ENCODE measurements around the gene MYBL2. TPM values are rescaled to one million over a fixed set of nuclear protein-coding genes. Genes with fewer than 3 reads are reported as not detected.

Gene MYBL2
- total RNA-seq, 1 experiment from 2014 or later = 95.9 TPM

DNA sequence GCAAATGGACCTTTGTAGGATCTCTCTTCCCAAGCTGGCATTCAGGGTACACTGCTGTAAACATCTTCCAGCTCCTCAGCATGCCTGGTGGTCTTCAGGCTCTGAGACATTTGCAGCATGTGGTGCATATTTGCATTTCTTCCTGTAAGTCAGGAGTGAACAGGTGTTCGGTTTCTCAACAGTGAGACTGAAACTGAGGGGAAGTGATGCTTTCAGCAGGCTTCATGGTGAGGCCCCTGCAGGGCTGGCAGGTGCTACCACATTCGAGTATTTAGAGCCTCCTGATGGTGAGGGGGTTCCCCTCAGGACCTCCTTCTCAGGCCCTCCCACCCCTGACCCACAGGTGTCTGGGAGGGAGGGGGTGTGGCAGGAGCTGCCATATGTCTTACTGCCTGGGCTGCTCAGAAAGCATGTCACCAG lies 15.1 kb downstream of the MYBL2 start:
- Histone ChIP-seq H3K9me3 (ENCODE audit: low read length) (no peaks in the 10 kb centered on the region), H3K27ac (ENCODE audit: low read length) (no peak overlapping the region), H2AFZ (ENCODE audit: low read length) (no peak overlapping the region), H3K4me1 (ENCODE audit: insufficient read depth, low read length) (no peaks in the 10 kb centered on the region), H3K27me3 (ENCODE audit: low read length) (no peaks in the 10 kb centered on the region), H3F3A (ENCODE audit: low read length, unreplicated experiment) (no peaks in the 10 kb centered on the region), H3K79me2 (ENCODE audit: low read length) (0 out of 2 replicates have a peak, but pooled peaks cover 4% of the 10 kb centered on the region), H3K36me3 (ENCODE audit: low read depth, low read length) (peaks cover 21% of the 10 kb centered on the region; the same call in 1 of the 2 replicates), H4K20me1 (ENCODE audit: low read length) (no peaks in the 10 kb centered on the region), H3K4me2 (ENCODE audit: low read length) (no peak overlapping the region), H3K4me3 (ENCODE audit: low read length) (no peak overlapping the region), H3K9me2 (replicated peaks; ENCODE audit: low read length) (no peaks in the 10 kb centered on the region), H3K9ac (ENCODE audit: low read length) (no peak overlapping the region)
- no TSS peak for BruUV-seq (replicated peaks)
- DNase-seq = no peak
- POLR2A ChIA-PET (ENCODE audit: unreplicated experiment) = no interaction called here
- CTCF ChIA-PET = no interaction called here
- TF ChIP-seq EZH2 (IDR thresholded peaks at IDR 0.05; ENCODE audit: low read length, unreplicated experiment) (no peak), EZH2phosphoT487 (IDR thresholded peaks at IDR 0.05; ENCODE audit: borderline replicate concordance, low read length) (no peak), CTCF (conservative IDR thresholded peaks at IDR 0.05; ENCODE audit: low read depth, low read length) (no peak)
- intact Hi-C loops (cut with micrococcal nuclease) = no loop called here
- ATAC-seq = no peak

DNA sequence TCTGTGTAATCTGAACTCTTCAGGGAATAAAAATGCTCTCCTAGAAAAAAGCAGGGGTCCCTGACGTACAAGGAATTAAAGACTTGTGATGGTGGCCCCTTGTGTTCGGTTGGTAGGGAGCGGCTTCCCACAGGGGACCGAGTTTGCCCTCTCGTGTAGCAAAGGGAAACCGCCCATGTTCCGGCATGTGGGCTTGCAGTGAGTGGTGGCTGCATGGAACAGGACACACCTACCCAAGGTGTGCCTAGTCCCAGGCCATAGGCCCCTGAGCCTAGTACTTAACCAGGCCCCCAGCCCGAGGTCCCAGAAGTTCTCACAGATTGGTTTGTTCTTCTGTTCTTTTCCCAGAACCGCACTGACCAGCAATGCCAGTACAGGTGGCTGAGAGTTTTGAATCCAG lies 15.5 kb downstream of the MYBL2 start:
- H3K27me3 ChIP-seq (ENCODE audit: low read length) = no peaks in the 10 kb centered on the region
- no peaks in the 10 kb centered on the region for H3K9me3 ChIP-seq (ENCODE audit: low read length)
- ChIA-PET POLR2A (ENCODE audit: unreplicated experiment) (no interaction called here), CTCF (no interaction called here)
- no peaks in the 10 kb centered on the region for H3F3A ChIP-seq (ENCODE audit: low read length, unreplicated experiment)
- no peak overlapping the region for H3K4me3 ChIP-seq (ENCODE audit: low read length)
- H3K9ac ChIP-seq (ENCODE audit: low read length) = no peak overlapping the region
- ATAC-seq (no peak), DNase-seq (no peak)
- no peaks in the 10 kb centered on the region for H4K20me1 ChIP-seq (ENCODE audit: low read length)
- BruUV-seq (replicated peaks) = no TSS peak
- H3K79me2 ChIP-seq (ENCODE audit: low read length) = no peaks in the 10 kb centered on the region
- H3K4me1 ChIP-seq (ENCODE audit: insufficient read depth, low read length) = no peaks in the 10 kb centered on the region
- H3K27ac ChIP-seq (ENCODE audit: low read length) = no peak overlapping the region
- H3K9me2 ChIP-seq (replicated peaks; ENCODE audit: low read length) = no peaks in the 10 kb centered on the region
- intact Hi-C loops (cut with micrococcal nuclease) = no loop called here
- H3K36me3 ChIP-seq (ENCODE audit: low read depth, low read length) = peaks cover 19% of the 10 kb centered on the region; the same call in 1 of the 2 replicates
- no peak overlapping the region for H2AFZ ChIP-seq (ENCODE audit: low read length)
- H3K4me2 ChIP-seq (ENCODE audit: low read length) = no peak overlapping the region
- no peak for TF ChIP-seq EZH2 (IDR thresholded peaks at IDR 0.05; ENCODE audit: low read length, unreplicated experiment)
- no peak for TF ChIP-seq CTCF (conservative IDR thresholded peaks at IDR 0.05; ENCODE audit: low read depth, low read length)
- TF ChIP-seq EZH2phosphoT487 (IDR thresholded peaks at IDR 0.05; ENCODE audit: borderline replicate concordance, low read length) = no peak

DNA sequence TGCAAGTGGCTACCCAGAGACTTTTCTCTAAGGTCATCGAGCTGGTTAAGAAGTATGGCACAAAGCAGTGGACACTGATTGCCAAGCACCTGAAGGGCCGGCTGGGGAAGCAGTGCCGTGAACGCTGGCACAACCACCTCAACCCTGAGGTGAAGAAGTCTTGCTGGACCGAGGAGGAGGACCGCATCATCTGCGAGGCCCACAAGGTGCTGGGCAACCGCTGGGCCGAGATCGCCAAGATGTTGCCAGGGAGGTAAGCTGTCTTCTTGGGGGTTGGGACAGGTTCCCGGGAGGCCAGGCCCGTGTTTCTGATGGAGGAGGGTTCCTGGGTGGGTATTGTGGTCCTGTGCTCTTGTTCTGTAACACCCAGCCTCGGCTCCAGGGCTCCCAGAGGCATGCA lies 19.9 kb downstream of the MYBL2 start:
- ChIA-PET CTCF (no interaction called here), POLR2A (ENCODE audit: unreplicated experiment) (no interaction called here)
- ATAC-seq (no peak), DNase-seq (no peak)
- no peaks in the 10 kb centered on the region for H3K27me3 ChIP-seq (ENCODE audit: low read length)
- intact Hi-C loops (cut with micrococcal nuclease) = no loop called here
- no peaks in the 10 kb centered on the region for H3K9me2 ChIP-seq (replicated peaks; ENCODE audit: low read length)
- TF ChIP-seq EZH2phosphoT487 (IDR thresholded peaks at IDR 0.05; ENCODE audit: borderline replicate concordance, low read length) (no peak), CTCF (conservative IDR thresholded peaks at IDR 0.05; ENCODE audit: low read depth, low read length) (no peak), EZH2 (IDR thresholded peaks at IDR 0.05; ENCODE audit: low read length, unreplicated experiment) (no peak)
- no peaks in the 10 kb centered on the region for H4K20me1 ChIP-seq (ENCODE audit: low read length)
- no peaks in the 10 kb centered on the region for H3K79me2 ChIP-seq (ENCODE audit: low read length)
- H3K4me2 ChIP-seq (ENCODE audit: low read length) = no peak overlapping the region
- no peak overlapping the region for H3K27ac ChIP-seq (ENCODE audit: low read length)
- no peaks in the 10 kb centered on the region for H3K9me3 ChIP-seq (ENCODE audit: low read length)
- peaks cover 25% of the 10 kb centered on the region for H3K36me3 ChIP-seq (ENCODE audit: low read depth, low read length)
- H3K4me1 ChIP-seq (ENCODE audit: insufficient read depth, low read length) = no peaks in the 10 kb centered on the region
- no peaks in the 10 kb centered on the region for H3F3A ChIP-seq (ENCODE audit: low read length, unreplicated experiment)
- H3K9ac ChIP-seq (ENCODE audit: low read length) = no peak overlapping the region
- H3K4me3 ChIP-seq (ENCODE audit: low read length) = no peak overlapping the region
- H2AFZ ChIP-seq (ENCODE audit: low read length) = no peak overlapping the region
- BruUV-seq (replicated peaks) = no TSS peak

Data from PC-3 (cell line).